ENCODE results near the gene IL13RA1. TPM values are rescaled to one million over a fixed set of nuclear protein-coding genes. Genes with fewer than 3 reads are reported as not detected.
"Not testable (repeated sequence)": the region's sequence is repeated elsewhere in the genome, so short reads cannot be mapped to it uniquely, and the experiment has no call there.

IL13RA1 gene
- total and polyA plus RNA-seq, 10 of the 15 experiments (the other 5 are each of a cell fraction or from before 2014, with no cell fraction given), result 2.3 to 14.2 (median 8.4) TPM

DNA sequence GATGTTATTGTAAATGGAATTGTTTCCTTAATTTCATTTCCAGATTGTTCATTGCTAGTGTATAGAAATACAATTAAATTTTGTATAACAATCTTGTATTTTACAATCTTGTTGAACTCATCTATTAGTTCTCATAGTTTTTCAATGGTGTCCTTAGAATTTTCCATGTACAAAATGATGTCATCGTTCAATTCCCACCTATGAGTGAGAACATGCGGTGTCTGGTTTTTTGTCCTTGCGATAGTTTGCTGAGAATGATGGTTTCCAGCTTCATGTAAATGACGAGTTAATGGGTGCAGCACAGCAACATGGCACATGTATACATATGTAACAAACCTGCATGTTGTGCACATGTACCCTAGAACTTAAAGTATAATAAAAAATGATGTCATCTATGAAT is 89.9 kb downstream of the IL13RA1 start:
- intact Hi-C loops (cut with micrococcal nuclease; ENCODE audit: unreplicated experiment); RAD21 ChIA-PET (ENCODE audit: unreplicated experiment); SMC1A ChIA-PET (ENCODE audit: uncharacterized antibody, unreplicated experiment); H4K20me1 ChIP-seq (ENCODE audit: control insufficient read depth, insufficient read depth); H2AFZ ChIP-seq (ENCODE audit: control insufficient read depth, low read depth, low read length); H3K79me2 ChIP-seq (ENCODE audit: control insufficient read depth, insufficient read depth, low read length); in situ Hi-C loops (cut with MboI); H3K9me3 ChIP-seq (replicated peaks; ENCODE audit: control insufficient read depth, insufficient read depth, low read length); H3K4me3 ChIP-seq; POLR2A ChIA-PET; H3K9ac ChIP-seq (ENCODE audit: control insufficient read depth, insufficient read depth, low read length); H3K27me3 ChIP-seq (replicated peaks in 1 of 2; ENCODE audit: control insufficient read depth in 2 of 2, insufficient read depth in 2 of 2, low read length in 1 of 2); FAIRE-seq; H3K36me3 ChIP-seq (ENCODE audit: control insufficient read depth in 2 of 2, insufficient read depth in 2 of 2, low read length in 1 of 2); H3K4me2 ChIP-seq (ENCODE audit: control insufficient read depth, insufficient read depth); DNase-seq (ENCODE audit: low read depth, low spot score); ATAC-seq; H3K4me1 ChIP-seq (ENCODE audit: control insufficient read depth, insufficient read depth, low read length); H3K27ac ChIP-seq (ENCODE audit: control insufficient read depth, insufficient read depth); BruUV-seq (replicated peaks): not testable (repeated sequence)
- TF ChIP-seq ATF7 (IDR thresholded peaks at IDR 0.05; ENCODE audit: low read depth), result 0 out of 2 replicates have a peak, but pooled peaks have one; percentile 18
- CTCF ChIA-PET, result interaction anchor here (1.9 kb wide), 1 partner anchor 10 kb away, joined by 10 read pairs; no protein-coding TSS in a partner anchor
- WGBS (ENCODE audit: insufficient coverage, insufficient replicate concordance, low lambda C conversion rate, missing lambda C conversion rate), result 63% methylated on average over 4 of the region's 4 CpGs

DNA sequence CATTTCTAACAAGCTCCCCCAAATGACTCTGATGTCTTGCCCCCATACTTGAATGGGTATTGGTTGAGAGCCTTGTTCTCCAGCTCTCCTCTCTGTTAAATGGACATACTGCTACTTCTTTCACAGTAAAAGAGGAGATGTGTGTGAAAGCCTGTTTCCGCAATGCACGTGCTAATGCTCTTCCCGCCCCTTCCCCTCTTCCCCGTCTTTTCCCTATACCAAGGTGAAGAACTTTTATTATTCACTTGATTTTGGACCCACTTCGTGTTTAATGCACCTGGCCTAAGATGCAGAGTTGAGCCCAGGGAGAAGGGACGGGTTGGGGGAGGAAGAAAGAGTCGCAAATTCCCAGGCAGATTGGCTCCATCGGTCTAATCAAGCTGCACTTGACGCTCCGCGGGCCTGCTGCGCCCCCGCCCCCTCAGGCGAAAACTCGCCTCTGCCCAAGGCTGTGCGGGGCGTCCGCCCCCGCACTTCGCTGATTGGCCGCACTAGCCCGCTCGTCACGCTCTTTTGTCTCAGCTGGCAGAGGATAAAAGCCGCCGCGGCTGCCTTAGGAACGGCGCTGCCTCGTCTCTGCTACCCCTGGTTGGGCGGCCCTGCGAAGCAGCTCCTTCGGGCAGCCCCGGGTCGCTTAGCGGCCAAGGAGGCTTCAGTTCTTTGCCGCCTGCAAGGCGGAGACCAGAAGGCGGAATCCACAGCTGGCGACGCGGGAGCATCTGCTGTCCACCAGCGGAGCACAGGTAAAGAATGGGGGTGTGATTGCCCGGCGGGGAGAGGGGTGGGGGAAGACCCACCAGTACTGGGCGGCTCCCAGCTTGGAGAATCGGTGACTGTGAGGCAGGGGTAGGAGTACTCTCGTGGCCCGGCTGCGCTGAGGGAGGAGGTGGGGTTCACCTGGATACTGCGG is 96.1 kb downstream of the IL13RA1 start, which contains the start of gene ZCCHC12:
Gene ZCCHC12, plus strand, starts transcription at position 562 of the 910 bp plus-strand sequence. CDS start 1,421 bp downstream, outside the sequence.
- CTCF ChIA-PET, result interaction anchor here (0.6 to 0.9 kb wide), 4 partner anchors 15 to 335 kb away, joined by 3 to 4 read pairs (median 3); no protein-coding TSS in a partner anchor
- no peak within 1 kb of the TSS for H3K4me2 ChIP-seq (ENCODE audit: control insufficient read depth, insufficient read depth)
- TF ChIP-seq TCF12 (IDR thresholded peaks at IDR 0.05; ENCODE audit: low read depth, low read length) (no peak), BMI1 (IDR thresholded peaks at IDR 0.05; ENCODE audit: borderline replicate concordance) (no peak), SREBF1 (IDR thresholded peaks at IDR 0.05; ENCODE audit: low read length) (no peak), CBX5 (IDR thresholded peaks at IDR 0.05; ENCODE audit: low read depth) (no peak), PML (IDR thresholded peaks at IDR 0.05; ENCODE audit: low read length) (no peak)
- TF ChIP-seq, protein P1, sequence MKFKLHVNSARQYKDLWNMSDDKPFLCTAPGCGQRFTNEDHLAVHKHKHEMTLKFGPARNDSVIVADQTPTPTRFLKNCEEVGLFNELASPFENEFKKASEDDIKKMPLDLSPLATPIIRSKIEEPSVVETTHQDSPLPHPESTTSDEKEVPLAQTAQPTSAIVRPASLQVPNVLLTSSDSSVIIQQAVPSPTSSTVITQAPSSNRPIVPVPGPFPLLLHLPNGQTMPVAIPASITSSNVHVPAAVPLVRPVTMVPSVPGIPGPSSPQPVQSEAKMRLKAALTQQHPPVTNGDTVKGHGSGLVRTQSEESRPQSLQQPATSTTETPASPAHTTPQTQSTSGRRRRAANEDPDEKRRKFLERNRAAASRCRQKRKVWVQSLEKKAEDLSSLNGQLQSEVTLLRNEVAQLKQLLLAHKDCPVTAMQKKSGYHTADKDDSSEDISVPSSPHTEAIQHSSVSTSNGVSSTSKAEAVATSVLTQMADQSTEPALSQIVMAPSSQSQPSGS (IDR thresholded peaks at IDR 0.05; ENCODE audit: low read length), result no peak
- TF ChIP-seq, protein P2, sequence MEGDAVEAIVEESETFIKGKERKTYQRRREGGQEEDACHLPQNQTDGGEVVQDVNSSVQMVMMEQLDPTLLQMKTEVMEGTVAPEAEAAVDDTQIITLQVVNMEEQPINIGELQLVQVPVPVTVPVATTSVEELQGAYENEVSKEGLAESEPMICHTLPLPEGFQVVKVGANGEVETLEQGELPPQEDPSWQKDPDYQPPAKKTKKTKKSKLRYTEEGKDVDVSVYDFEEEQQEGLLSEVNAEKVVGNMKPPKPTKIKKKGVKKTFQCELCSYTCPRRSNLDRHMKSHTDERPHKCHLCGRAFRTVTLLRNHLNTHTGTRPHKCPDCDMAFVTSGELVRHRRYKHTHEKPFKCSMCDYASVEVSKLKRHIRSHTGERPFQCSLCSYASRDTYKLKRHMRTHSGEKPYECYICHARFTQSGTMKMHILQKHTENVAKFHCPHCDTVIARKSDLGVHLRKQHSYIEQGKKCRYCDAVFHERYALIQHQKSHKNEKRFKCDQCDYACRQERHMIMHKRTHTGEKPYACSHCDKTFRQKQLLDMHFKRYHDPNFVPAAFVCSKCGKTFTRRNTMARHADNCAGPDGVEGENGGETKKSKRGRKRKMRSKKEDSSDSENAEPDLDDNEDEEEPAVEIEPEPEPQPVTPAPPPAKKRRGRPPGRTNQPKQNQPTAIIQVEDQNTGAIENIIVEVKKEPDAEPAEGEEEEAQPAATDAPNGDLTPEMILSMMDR (IDR thresholded peaks at IDR 0.05 in 2 of 3, conservative IDR thresholded peaks at IDR 0.05 in 1 of 3; ENCODE audit: control insufficient read depth in 2 of 3, extremely low read depth in 1 of 3, insufficient read depth in 1 of 3, low read depth in 3 of 3, low read length in 3 of 3), result no peak
- TF ChIP-seq, protein P3, sequence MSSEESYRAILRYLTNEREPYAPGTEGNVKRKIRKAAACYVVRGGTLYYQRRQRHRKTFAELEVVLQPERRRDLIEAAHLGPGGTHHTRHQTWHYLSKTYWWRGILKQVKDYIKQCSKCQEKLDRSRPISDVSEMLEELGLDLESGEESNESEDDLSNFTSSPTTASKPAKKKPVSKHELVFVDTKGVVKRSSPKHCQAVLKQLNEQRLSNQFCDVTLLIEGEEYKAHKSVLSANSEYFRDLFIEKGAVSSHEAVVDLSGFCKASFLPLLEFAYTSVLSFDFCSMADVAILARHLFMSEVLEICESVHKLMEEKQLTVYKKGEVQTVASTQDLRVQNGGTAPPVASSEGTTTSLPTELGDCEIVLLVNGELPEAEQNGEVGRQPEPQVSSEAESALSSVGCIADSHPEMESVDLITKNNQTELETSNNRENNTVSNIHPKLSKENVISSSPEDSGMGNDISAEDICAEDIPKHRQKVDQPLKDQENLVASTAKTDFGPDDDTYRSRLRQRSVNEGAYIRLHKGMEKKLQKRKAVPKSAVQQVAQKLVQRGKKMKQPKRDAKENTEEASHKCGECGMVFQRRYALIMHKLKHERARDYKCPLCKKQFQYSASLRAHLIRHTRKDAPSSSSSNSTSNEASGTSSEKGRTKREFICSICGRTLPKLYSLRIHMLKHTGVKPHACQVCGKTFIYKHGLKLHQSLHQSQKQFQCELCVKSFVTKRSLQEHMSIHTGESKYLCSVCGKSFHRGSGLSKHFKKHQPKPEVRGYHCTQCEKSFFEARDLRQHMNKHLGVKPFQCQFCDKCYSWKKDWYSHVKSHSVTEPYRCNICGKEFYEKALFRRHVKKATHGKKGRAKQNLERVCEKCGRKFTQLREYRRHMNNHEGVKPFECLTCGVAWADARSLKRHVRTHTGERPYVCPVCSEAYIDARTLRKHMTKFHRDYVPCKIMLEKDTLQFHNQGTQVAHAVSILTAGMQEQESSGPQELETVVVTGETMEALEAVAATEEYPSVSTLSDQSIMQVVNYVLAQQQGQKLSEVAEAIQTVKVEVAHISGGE (CRISPR knock-in tag; IDR thresholded peaks at IDR 0.05), result no peak

More for the DNA sequence above, 96.1 kb downstream of the IL13RA1 start, which contains the start of gene ZCCHC12:
- ChIA-PET SMC1A (ENCODE audit: uncharacterized antibody, unreplicated experiment) (interaction anchor here (1.3 kb wide), 1 partner anchor 16 kb away, joined by 5 read pairs; no protein-coding TSS in a partner anchor), POLR2A (no interaction called here), RAD21 (ENCODE audit: unreplicated experiment) (no interaction called here)
- in situ Hi-C loops (cut with MboI) (no loop called here), intact Hi-C loops (cut with micrococcal nuclease; ENCODE audit: unreplicated experiment) (no loop called here)
- no peak for FAIRE-seq
- no peak within 1 kb of the TSS for H3K27ac ChIP-seq (ENCODE audit: control insufficient read depth, insufficient read depth)
- H3K27me3 ChIP-seq (replicated peaks in 1 of 2; ENCODE audit: control insufficient read depth in 2 of 2, insufficient read depth in 2 of 2, low read length in 1 of 2), result peaks cover 2 to 6% of the 10 kb centered on the region in 2 experiments; a peak in 2 of 4 replicates
- no peaks in the 10 kb centered on the region for H4K20me1 ChIP-seq (ENCODE audit: control insufficient read depth, insufficient read depth)
- BruUV-seq (replicated peaks), result no TSS peak
- no peak within 1 kb of the TSS for H3K9ac ChIP-seq (ENCODE audit: control insufficient read depth, insufficient read depth, low read length)
- no peaks in the 10 kb centered on the region for H3K9me3 ChIP-seq (replicated peaks; ENCODE audit: control insufficient read depth, insufficient read depth, low read length)
- peak; percentile 76 for ATAC-seq
- no peaks in the 10 kb centered on the region for H3K36me3 ChIP-seq (ENCODE audit: control insufficient read depth in 2 of 2, insufficient read depth in 2 of 2, low read length in 1 of 2)
- H3K79me2 ChIP-seq (ENCODE audit: control insufficient read depth, insufficient read depth, low read length), result no peaks in the 10 kb centered on the region
- no peak within 1 kb of the TSS for H2AFZ ChIP-seq (ENCODE audit: control insufficient read depth, low read depth, low read length)
- no peaks in the 10 kb centered on the region for H3K4me1 ChIP-seq (ENCODE audit: control insufficient read depth, insufficient read depth, low read length)
- no peak for DNase-seq (ENCODE audit: low read depth, low spot score)
- WGBS (ENCODE audit: insufficient coverage, insufficient replicate concordance, low lambda C conversion rate, missing lambda C conversion rate), result 30% methylated on average over 51 of the region's 51 CpGs
- no peak within 1 kb of the TSS for H3K4me3 ChIP-seq
